Osteocyte (in vitro differentiated cells): ENCODE results near the gene B3GNT4. TPM values are rescaled to one million over a fixed set of nuclear protein-coding genes. Genes with fewer than 3 reads are reported as not detected.
A peak's percentile ranks its signal among the peaks of the same experiment; 100 is the strongest.

Experiments used
- DNase-seq: peaks from one replicate; pipeline ENCODE4 v3.0.0; 2021; ENCODE audit warnings: mixed read lengths; ENCODE audit not compliant: unreplicated experiment; ENCODE audit errors: extremely low spot score
- H3K27ac Mint-ChIP-seq: one replicate; pipeline ENCODE4 v1.8.0; 2021; ENCODE audit warnings: mild to moderate bottlenecking, mixed read lengths; ENCODE audit not compliant: unreplicated experiment
- H3K27me3 Mint-ChIP-seq: one replicate; pipeline ENCODE4 v1.8.0; 2021; ENCODE audit warnings: mixed read lengths; ENCODE audit not compliant: unreplicated experiment
- H3K36me3 Mint-ChIP-seq: one replicate; pipeline ENCODE4 v1.8.0; 2021; ENCODE audit warnings: mixed read lengths; ENCODE audit not compliant: unreplicated experiment
- H3K4me1 Mint-ChIP-seq: one replicate; pipeline ENCODE4 v1.8.0; 2021; ENCODE audit warnings: mixed read lengths; ENCODE audit not compliant: unreplicated experiment
- H3K4me3 Mint-ChIP-seq: one replicate; pipeline ENCODE4 v1.8.0; 2021; ENCODE audit warnings: mild to moderate bottlenecking, moderate library complexity, mixed read lengths; ENCODE audit not compliant: unreplicated experiment
- H3K9me3 Mint-ChIP-seq: one replicate; pipeline ENCODE4 v1.8.0; 2021; ENCODE audit warnings: mixed read lengths; ENCODE audit not compliant: unreplicated experiment
- CTCF ChIP-seq: fragments of 200-600 bp; sonication (generic); IDR thresholded peaks from 2 replicates; pipeline ENCODE4 v1.5.0; 2021; ENCODE audit warnings: antibody characterized with exemption, mild to moderate bottlenecking, moderate library complexity
- total RNA-seq: library from RNA; stranded (reverse); gene quantifications from 2 replicates; pipeline ENCODE4 v1.2.1, GENCODE V29; 2021

Gene B3GNT4
- total RNA-seq, 1 donor from 2014 or later = 0.64 TPM

- Mint-ChIP-seq H3K27ac (no peak overlapping the region), H3K4me1 (no peaks in the 10 kb centered on the region), H3K4me3 (no peak overlapping the region), H3K9me3 (no peaks in the 10 kb centered on the region), H3K27me3 (peaks cover 8% of the 10 kb centered on the region), H3K36me3 (no peaks in the 10 kb centered on the region)
- no peak for TF ChIP-seq CTCF
- DNase-seq = no peak
Observed at GRCh38 chr12:122189626-122190475, 13.7 kb upstream of the B3GNT4 start.

GRCh38 chr12:122190842-122191668 lies 12.5 kb upstream of the B3GNT4 start:
- DNase-seq = no peak
- Mint-ChIP-seq H3K4me3 (no peak overlapping the region), H3K27ac (no peak overlapping the region), H3K27me3 (peaks cover 12% of the 10 kb centered on the region), H3K36me3 (no peaks in the 10 kb centered on the region), H3K9me3 (peaks cover 5% of the 10 kb centered on the region), H3K4me1 (no peaks in the 10 kb centered on the region)
- peak; percentile 74 for TF ChIP-seq CTCF

- TF ChIP-seq CTCF = no peak
- no peak overlapping the region for H3K4me3 Mint-ChIP-seq
- no peak for DNase-seq
- H3K27me3 Mint-ChIP-seq = peaks cover 12% of the 10 kb centered on the region
- H3K36me3 Mint-ChIP-seq = no peaks in the 10 kb centered on the region
- H3K9me3 Mint-ChIP-seq = peaks cover 5% of the 10 kb centered on the region
- H3K4me1 Mint-ChIP-seq = no peaks in the 10 kb centered on the region
- H3K27ac Mint-ChIP-seq = no peak overlapping the region
Observed at GRCh38 chr12:122192441-122192840, 11.1 kb upstream of the B3GNT4 start.

- no peak for TF ChIP-seq CTCF
- H3K9me3 Mint-ChIP-seq = peaks cover 5% of the 10 kb centered on the region
- H3K27ac Mint-ChIP-seq = no peak overlapping the region
- H3K4me1 Mint-ChIP-seq = peaks cover 3% of the 10 kb centered on the region
- no peak overlapping the region for H3K4me3 Mint-ChIP-seq
- H3K36me3 Mint-ChIP-seq = no peaks in the 10 kb centered on the region
- peaks cover 12% of the 10 kb centered on the region for H3K27me3 Mint-ChIP-seq
- DNase-seq = no peak
Observed at GRCh38 chr12:122194804-122195203, 8.7 kb upstream of the B3GNT4 start.

- Mint-ChIP-seq H3K27ac (no peak overlapping the region), H3K9me3 (peaks cover 5% of the 10 kb centered on the region)
Observed at GRCh38 chr12:122195405-122195804, 8.1 kb upstream of the B3GNT4 start.

More at GRCh38 chr12:122195405-122195804, 8.1 kb upstream of the B3GNT4 start:
- Mint-ChIP-seq H3K4me1 (peaks cover 3% of the 10 kb centered on the region), H3K36me3 (no peaks in the 10 kb centered on the region), H3K27me3 (peaks cover 12% of the 10 kb centered on the region), H3K4me3 (no peak overlapping the region)
- DNase-seq = no peak
- TF ChIP-seq CTCF = no peak
